HEK293 (cell line): ENCODE results near the gene CNPY4.

Experiments
- CTCF ChIA-PET: fragments of 350-600 bp; formaldehyde crosslinking; extraction: SDS; loops from one replicate; lab custom pipeline; 2021; ENCODE audit warnings: antibody characterized with exemption; lab: Yijun Ruan, JAX
- POLR2A ChIA-PET: fragments of 300-600 bp; formaldehyde crosslinking; extraction: SDS; loops from one replicate; lab custom pipeline; 2020; ENCODE audit warnings: antibody characterized with exemption, inconsistent platforms; lab: Yijun Ruan, JAX
- H3K27ac ChIP-seq: fragments of 200-500 bp; sonication (Bioruptor generic); 2 replicates; pipeline ENCODE4 v1.5.1; 2014; ENCODE audit warnings: low read depth, low read length, control low read depth, inconsistent platforms; ENCODE audit errors: extremely low read depth
- H3K36me3 ChIP-seq, 2 experiments: fragments of 200-500 bp in 1 of 2; sonication (Bioruptor generic) in 1 of 2; 1 replicate in 1 of 2; 2 replicates in 1 of 2; pipeline ENCODE4 v1.5.1; 2014 to 2017; ENCODE audit warnings: inconsistent platforms in 2 of 2, low read length in 2 of 2; ENCODE audit not compliant: control insufficient read depth in 2 of 2, insufficient read depth in 1 of 2
- H3K4me1 ChIP-seq: fragments of 200-500 bp; sonication (Bioruptor generic); 2 replicates; pipeline ENCODE4 v1.5.1; 2014; ENCODE audit warnings: mild to moderate bottlenecking, low read length, inconsistent platforms; ENCODE audit not compliant: control insufficient read depth, insufficient read depth
- H3K4me3 ChIP-seq: 2 replicates; pipeline ENCODE4 v1.5.1; 2011; ENCODE audit warnings: low read depth, mild to moderate bottlenecking, control low read depth, low read length, moderate library complexity
- H3K9me3 ChIP-seq: fragments of 200-500 bp; sonication (Bioruptor generic); 2 replicates; pipeline ENCODE4 v1.5.1; 2014; ENCODE audit warnings: low read depth, low read length, inconsistent platforms; ENCODE audit not compliant: control insufficient read depth, insufficient read depth
- EGR2 ChIP-seq: fragments of 450-650 bp; formaldehyde crosslinking; IDR thresholded peaks from 2 replicates; pipeline ENCODE4 v1.5.1; 2016; ENCODE audit warnings: low read depth, missing biosample characterization, missing genetic modification characterization
- GLIS2 ChIP-seq: fragments of 450-650 bp; formaldehyde crosslinking; IDR thresholded peaks from 2 replicates; pipeline ENCODE4 v1.5.1; 2016; ENCODE audit warnings: missing biosample characterization, missing genetic modification characterization
- IKZF3 ChIP-seq: fragments of 450-650 bp; IDR thresholded peaks from 2 replicates; pipeline ENCODE4 v1.5.0; 2018; ENCODE audit warnings: missing biosample characterization, mild to moderate bottlenecking, missing genetic modification characterization, moderate library complexity
- KLF8 ChIP-seq: fragments of 450-650 bp; formaldehyde crosslinking; IDR thresholded peaks from 2 replicates; pipeline ENCODE4 v1.5.1; 2016; ENCODE audit warnings: missing biosample characterization, missing genetic modification characterization
- KLF9 ChIP-seq: fragments of 450-650 bp; formaldehyde crosslinking; IDR thresholded peaks from 2 replicates; pipeline ENCODE4 v1.5.1; 2016; ENCODE audit warnings: missing biosample characterization, missing genetic modification characterization, low read depth
- SP2 ChIP-seq: fragments of 450-650 bp; formaldehyde crosslinking; IDR thresholded peaks from 2 replicates; pipeline ENCODE4 v1.5.1; 2016; ENCODE audit warnings: missing biosample characterization, missing genetic modification characterization
- SP3 ChIP-seq: fragments of 450-650 bp; formaldehyde crosslinking; IDR thresholded peaks from 2 replicates; pipeline ENCODE4 v1.5.1; 2016; ENCODE audit warnings: missing biosample characterization, missing genetic modification characterization
- ZFHX2 ChIP-seq: fragments of 450-650 bp; formaldehyde crosslinking; conservative IDR thresholded peaks from 2 replicates; pipeline ENCODE4 v1.5.1; 2016; ENCODE audit warnings: missing biosample characterization, missing genetic modification characterization
- ZNF157 ChIP-seq: fragments of 450-650 bp; formaldehyde crosslinking; IDR thresholded peaks from 2 replicates; pipeline ENCODE4 v1.5.1; 2016; ENCODE audit warnings: missing biosample characterization, missing genetic modification characterization
- ZNF2 ChIP-seq: fragments of 450-650 bp; formaldehyde crosslinking; IDR thresholded peaks from 2 replicates; pipeline ENCODE4 v1.5.1; 2016; ENCODE audit warnings: missing biosample characterization, missing genetic modification characterization
- ZNF23 ChIP-seq: fragments of 450-650 bp; formaldehyde crosslinking; IDR thresholded peaks from 2 replicates; pipeline ENCODE4 v1.5.1; 2016; ENCODE audit warnings: missing biosample characterization, missing genetic modification characterization, borderline replicate concordance
- ZNF24 ChIP-seq: fragments of 450-650 bp; formaldehyde crosslinking; IDR thresholded peaks from 2 replicates; pipeline ENCODE4 v1.5.1; 2016; ENCODE audit warnings: missing biosample characterization, missing genetic modification characterization
- ZNF366 ChIP-seq: fragments of 450-650 bp; formaldehyde crosslinking; conservative IDR thresholded peaks from 2 replicates; pipeline ENCODE4 v1.5.1; 2016; ENCODE audit warnings: missing biosample characterization, missing genetic modification characterization
- ZNF549 ChIP-seq: fragments of 450-650 bp; IDR thresholded peaks from 2 replicates; pipeline ENCODE4 v1.5.1; 2018; ENCODE audit warnings: missing biosample characterization, missing genetic modification characterization, mild to moderate bottlenecking, inconsistent platforms, moderate library complexity
- ZNF610 ChIP-seq: fragments of 450-650 bp; formaldehyde crosslinking; IDR thresholded peaks from 2 replicates; pipeline ENCODE4 v1.5.1; 2016; ENCODE audit warnings: missing biosample characterization, missing genetic modification characterization, borderline replicate concordance
- ZNF626 ChIP-seq: fragments of 450-650 bp; sonication (Bioruptor Pico); formaldehyde crosslinking; IDR thresholded peaks from 2 replicates; pipeline ENCODE4 v1.5.1; 2018; ENCODE audit warnings: missing biosample characterization, missing genetic modification characterization, inconsistent platforms
- ZSCAN23 ChIP-seq: fragments of 450-650 bp; formaldehyde crosslinking; IDR thresholded peaks from 2 replicates; pipeline ENCODE4 v1.5.1; 2016; ENCODE audit warnings: missing biosample characterization, missing genetic modification characterization
- ZSCAN30 ChIP-seq: fragments of 450-650 bp; IDR thresholded peaks from 2 replicates; pipeline ENCODE4 v1.5.1; 2018; ENCODE audit warnings: missing biosample characterization, mild to moderate bottlenecking, missing genetic modification characterization, moderate library complexity
- TF ChIP-seq, protein P1 (sequence below): fragments of 450-650 bp; formaldehyde crosslinking; optimal IDR thresholded peaks from 2 replicates; pipeline ENCODE3; 2016; ENCODE audit warnings: missing biosample characterization, mild to moderate bottlenecking, missing genetic modification characterization
- TF ChIP-seq, protein P2 (sequence below): sonication (generic); formaldehyde crosslinking; IDR thresholded peaks from 2 replicates; pipeline ENCODE4 v1.8.1; 2022; ENCODE audit warnings: mild to moderate bottlenecking, moderate library complexity, missing genetic modification reagents
- TF ChIP-seq, protein P3 (sequence below): fragments of 450-650 bp; formaldehyde crosslinking; IDR thresholded peaks from 2 replicates; pipeline ENCODE4 v1.5.1; 2016; ENCODE audit warnings: missing biosample characterization, missing genetic modification characterization
- TF ChIP-seq, protein P4 (sequence below): fragments of 450-650 bp; formaldehyde crosslinking; IDR thresholded peaks from 2 replicates; pipeline ENCODE4 v1.5.1; 2016; ENCODE audit warnings: missing biosample characterization, missing genetic modification characterization

CNPY4 gene

DNA sequence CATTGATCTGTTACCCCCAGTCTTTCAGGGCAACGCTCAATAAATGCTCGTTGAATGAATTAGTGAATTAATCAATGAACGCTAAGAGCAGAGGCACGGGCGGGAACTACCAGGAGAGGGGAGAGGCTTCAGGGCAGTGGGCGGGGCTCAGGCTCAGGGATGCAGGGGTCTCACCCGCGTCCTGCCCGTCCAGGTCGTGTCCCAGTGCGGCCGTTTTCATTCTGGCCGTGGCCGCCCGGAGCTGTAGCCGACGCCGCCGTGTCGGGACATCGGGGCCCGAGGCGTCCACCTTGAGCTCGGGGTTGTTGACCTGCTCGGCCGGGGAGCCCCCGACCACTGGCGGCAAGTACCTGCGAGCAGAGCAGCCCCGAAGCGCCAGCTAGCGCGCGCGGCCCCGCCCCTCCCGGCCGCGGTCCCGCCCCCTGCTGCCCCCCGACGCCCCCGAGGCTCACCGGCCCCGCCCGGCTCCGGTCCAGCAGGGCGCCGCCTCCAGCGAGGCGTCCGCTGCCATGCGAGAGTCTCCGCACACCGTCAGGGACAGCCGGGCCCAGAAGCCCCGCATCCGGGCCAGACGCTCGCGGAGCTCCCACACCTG lies 51.8 kb downstream of the CNPY4 start:
- peaks cover 5% of the 10 kb centered on the region for H3K4me1 ChIP-seq
- H3K4me3 ChIP-seq, result peak overlapping the region; percentile 28
- TF ChIP-seq GLIS2 (peak; percentile 53), SP2 (tag by site-specific recombination) (peak; percentile 43), ZNF626 (tag by site-specific recombination) (no peak), ZNF24 (tag by site-specific recombination) (peak; percentile 55; the same call in 1 of the 2 replicates), ZNF610 (no peak), SP3 (peak; percentile 69), ZNF157 (no peak), ZSCAN23 (tag by site-specific recombination) (no peak), KLF9 (peak; percentile 46)
- TF ChIP-seq, protein P1, sequence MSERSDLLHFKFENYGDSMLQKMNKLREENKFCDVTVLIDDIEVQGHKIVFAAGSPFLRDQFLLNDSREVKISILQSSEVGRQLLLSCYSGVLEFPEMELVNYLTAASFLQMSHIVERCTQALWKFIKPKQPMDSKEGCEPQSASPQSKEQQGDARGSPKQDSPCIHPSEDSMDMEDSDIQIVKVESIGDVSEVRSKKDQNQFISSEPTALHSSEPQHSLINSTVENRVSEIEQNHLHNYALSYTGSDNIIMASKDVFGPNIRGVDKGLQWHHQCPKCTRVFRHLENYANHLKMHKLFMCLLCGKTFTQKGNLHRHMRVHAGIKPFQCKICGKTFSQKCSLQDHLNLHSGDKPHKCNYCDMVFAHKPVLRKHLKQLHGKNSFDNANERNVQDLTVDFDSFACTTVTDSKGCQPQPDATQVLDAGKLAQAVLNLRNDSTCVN (tag by site-specific recombination), result peak; percentile 29
- TF ChIP-seq, protein P2, sequence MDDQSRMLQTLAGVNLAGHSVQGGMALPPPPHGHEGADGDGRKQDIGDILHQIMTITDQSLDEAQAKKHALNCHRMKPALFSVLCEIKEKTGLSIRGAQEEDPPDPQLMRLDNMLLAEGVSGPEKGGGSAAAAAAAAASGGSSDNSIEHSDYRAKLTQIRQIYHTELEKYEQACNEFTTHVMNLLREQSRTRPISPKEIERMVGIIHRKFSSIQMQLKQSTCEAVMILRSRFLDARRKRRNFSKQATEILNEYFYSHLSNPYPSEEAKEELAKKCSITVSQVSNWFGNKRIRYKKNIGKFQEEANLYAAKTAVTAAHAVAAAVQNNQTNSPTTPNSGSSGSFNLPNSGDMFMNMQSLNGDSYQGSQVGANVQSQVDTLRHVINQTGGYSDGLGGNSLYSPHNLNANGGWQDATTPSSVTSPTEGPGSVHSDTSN (CRISPR knock-in tag), result no peak
- TF ChIP-seq, protein P3, sequence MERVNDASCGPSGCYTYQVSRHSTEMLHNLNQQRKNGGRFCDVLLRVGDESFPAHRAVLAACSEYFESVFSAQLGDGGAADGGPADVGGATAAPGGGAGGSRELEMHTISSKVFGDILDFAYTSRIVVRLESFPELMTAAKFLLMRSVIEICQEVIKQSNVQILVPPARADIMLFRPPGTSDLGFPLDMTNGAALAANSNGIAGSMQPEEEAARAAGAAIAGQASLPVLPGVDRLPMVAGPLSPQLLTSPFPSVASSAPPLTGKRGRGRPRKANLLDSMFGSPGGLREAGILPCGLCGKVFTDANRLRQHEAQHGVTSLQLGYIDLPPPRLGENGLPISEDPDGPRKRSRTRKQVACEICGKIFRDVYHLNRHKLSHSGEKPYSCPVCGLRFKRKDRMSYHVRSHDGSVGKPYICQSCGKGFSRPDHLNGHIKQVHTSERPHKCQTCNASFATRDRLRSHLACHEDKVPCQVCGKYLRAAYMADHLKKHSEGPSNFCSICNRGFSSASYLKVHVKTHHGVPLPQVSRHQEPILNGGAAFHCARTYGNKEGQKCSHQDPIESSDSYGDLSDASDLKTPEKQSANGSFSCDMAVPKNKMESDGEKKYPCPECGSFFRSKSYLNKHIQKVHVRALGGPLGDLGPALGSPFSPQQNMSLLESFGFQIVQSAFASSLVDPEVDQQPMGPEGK (tag by site-specific recombination), result peak; percentile 30; the same call in 1 of the 2 replicates
- TF ChIP-seq, protein P4, sequence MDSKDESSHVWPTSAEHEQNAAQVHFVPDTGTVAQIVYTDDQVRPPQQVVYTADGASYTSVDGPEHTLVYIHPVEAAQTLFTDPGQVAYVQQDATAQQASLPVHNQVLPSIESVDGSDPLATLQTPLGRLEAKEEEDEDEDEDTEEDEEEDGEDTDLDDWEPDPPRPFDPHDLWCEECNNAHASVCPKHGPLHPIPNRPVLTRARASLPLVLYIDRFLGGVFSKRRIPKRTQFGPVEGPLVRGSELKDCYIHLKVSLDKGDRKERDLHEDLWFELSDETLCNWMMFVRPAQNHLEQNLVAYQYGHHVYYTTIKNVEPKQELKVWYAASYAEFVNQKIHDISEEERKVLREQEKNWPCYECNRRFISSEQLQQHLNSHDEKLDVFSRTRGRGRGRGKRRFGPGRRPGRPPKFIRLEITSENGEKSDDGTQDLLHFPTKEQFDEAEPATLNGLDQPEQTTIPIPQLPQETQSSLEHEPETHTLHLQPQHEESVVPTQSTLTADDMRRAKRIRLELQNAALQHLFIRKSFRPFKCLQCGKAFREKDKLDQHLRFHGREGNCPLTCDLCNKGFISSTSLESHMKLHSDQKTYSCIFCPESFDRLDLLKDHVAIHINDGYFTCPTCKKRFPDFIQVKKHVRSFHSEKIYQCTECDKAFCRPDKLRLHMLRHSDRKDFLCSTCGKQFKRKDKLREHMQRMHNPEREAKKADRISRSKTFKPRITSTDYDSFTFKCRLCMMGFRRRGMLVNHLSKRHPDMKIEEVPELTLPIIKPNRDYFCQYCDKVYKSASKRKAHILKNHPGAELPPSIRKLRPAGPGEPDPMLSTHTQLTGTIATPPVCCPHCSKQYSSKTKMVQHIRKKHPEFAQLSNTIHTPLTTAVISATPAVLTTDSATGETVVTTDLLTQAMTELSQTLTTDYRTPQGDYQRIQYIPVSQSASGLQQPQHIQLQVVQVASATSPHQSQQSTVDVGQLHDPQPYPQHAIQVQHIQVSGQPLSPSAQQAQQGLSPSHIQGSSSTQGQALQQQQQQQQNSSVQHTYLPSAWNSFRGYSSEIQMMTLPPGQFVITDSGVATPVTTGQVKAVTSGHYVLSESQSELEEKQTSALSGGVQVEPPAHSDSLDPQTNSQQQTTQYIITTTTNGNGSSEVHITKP (tag by site-specific recombination), result no peak
- no peak overlapping the region for H3K27ac ChIP-seq
- no peaks in the 10 kb centered on the region for H3K36me3 ChIP-seq
- ChIA-PET CTCF (no interaction called here), POLR2A (interaction anchor here (1.4 kb wide), 1 partner anchor 22 kb away, joined by 5 read pairs; the partner anchor contains the start of gene LAMTOR4)
- no peaks in the 10 kb centered on the region for H3K9me3 ChIP-seq

DNA sequence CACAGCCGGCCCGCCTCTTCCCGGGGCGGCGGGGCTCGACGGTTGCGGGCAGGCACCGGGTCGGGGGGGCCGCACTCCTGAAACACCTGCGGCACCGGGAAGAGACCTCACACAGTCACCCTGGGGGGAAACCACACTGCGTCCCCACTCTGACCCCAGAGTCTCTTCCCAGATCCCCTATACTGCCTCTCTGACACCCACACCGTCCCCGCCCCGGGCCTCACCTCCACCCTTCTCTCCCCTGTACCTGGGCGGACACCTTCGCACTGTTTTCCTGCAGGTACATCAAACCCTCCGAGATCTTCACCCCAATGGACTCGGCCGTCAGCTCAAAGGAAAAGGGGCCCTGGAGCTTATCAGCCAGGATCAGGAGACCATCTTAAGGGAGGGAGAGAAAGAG lies 52.4 kb downstream of the CNPY4 start:
- ChIA-PET CTCF (interaction anchor here (0.6 to 1.1 kb wide), 2 partner anchors 17 to 39 kb away, joined by 6 to 9 read pairs; no protein-coding TSS in a partner anchor), POLR2A (interaction anchor here (0.7 to 1.4 kb wide), 2 partner anchors 23 to 32 kb away, joined by 3 to 5 read pairs; partner anchors contain the start of gene LAMTOR4)
- Histone ChIP-seq H3K9me3 (no peaks in the 10 kb centered on the region), H3K4me3 (no peak overlapping the region), H3K27ac (no peak overlapping the region), H3K4me1 (peaks cover 5% of the 10 kb centered on the region), H3K36me3 (no peaks in the 10 kb centered on the region)
- TF ChIP-seq ZFHX2 (tag by site-specific recombination) (peak; percentile 60), ZSCAN30 (tag by site-specific recombination) (no peak), ZNF23 (no peak), EGR2 (peak; percentile 53), ZNF157 (no peak), IKZF3 (tag by site-specific recombination) (0 out of 2 replicates have a peak, but pooled peaks have one; percentile 13), ZNF2 (tag by site-specific recombination) (no peak), ZNF549 (tag by site-specific recombination) (no peak), KLF8 (tag by site-specific recombination) (peak; percentile 33; the same call in 1 of the 2 replicates), ZNF366 (tag by site-specific recombination) (0 out of 2 replicates have a peak, but pooled peaks have one; percentile 35)
